ENCODE results near the gene E2F6. TPM values are rescaled to one million over a fixed set of nuclear protein-coding genes. Genes with fewer than 3 reads are reported as not detected.

E2F6 gene
- total and polyA plus RNA-seq, 2 of the 8 experiments (the other 6 are each of a cell fraction or from before 2014, with no cell fraction given): 8.3 to 14.9 TPM

GRCh38 chr2:11396021-11396420 is 69.9 kb downstream of the E2F6 start:
- TF ChIP-seq SAP30 (IDR thresholded peaks at IDR 0.05; ENCODE audit: insufficient read depth, insufficient replicate concordance, low read length) (no peak), JUND (IDR thresholded peaks at IDR 0.05; ENCODE audit: low read length) (no peak)
- H2BK120ac ChIP-seq (replicated peaks; ENCODE audit: low read depth, low read length): no peak overlapping the region
- H3K79me1 ChIP-seq (ENCODE audit: low read depth, low read length): no peaks in the 10 kb centered on the region
- H3K23me2 ChIP-seq (ENCODE audit: low read depth, low read length): no peaks in the 10 kb centered on the region
- H4K20me1 ChIP-seq (replicated peaks in 1 of 2; ENCODE audit: control insufficient read depth in 1 of 2, insufficient read depth in 2 of 2, low read length in 2 of 2): no peaks in the 10 kb centered on the region
- DNase-seq (ENCODE audit: low read depth in 1 of 2, low spot score in 2 of 2) (no peak), FAIRE-seq (no peak)
- no peak overlapping the region for H3K18ac ChIP-seq (ENCODE audit: extremely low read depth, low read length)
- H3K27me3 ChIP-seq (replicated peaks in 1 of 4; ENCODE audit: control insufficient read depth in 3 of 4, extremely low read depth in 1 of 4, insufficient read depth in 3 of 4, low read length in 3 of 4): no peaks in the 10 kb centered on the region
- H4K8ac ChIP-seq (ENCODE audit: extremely low read depth, insufficient read depth, low read length): no peak overlapping the region
- H2BK15ac ChIP-seq (ENCODE audit: low read length): no peak overlapping the region
- peaks cover 0 to 7% (median 4%) of the 10 kb centered on the region in 4 experiments; a peak in 5 of 7 replicates for H3K4me1 ChIP-seq (replicated peaks in 1 of 4; ENCODE audit: control insufficient read depth in 3 of 4, insufficient read depth in 4 of 4, low read length in 3 of 4)
- H3K4me3 ChIP-seq (ENCODE audit: extremely low read depth in 1 of 4, insufficient read depth in 2 of 4, low read depth in 3 of 4, low read length in 4 of 4): no peak overlapping the region
- H4K5ac ChIP-seq (ENCODE audit: insufficient read length, low read depth, low read length): no peak overlapping the region
- H3K4me2 ChIP-seq (ENCODE audit: insufficient read depth in 1 of 2, low read depth in 2 of 2, low read length in 2 of 2): no peak overlapping the region
- H3K4ac ChIP-seq (replicated peaks; ENCODE audit: insufficient read length, low read depth, low read length): no peak overlapping the region
- no peak overlapping the region for H3K9ac ChIP-seq (replicated peaks in 1 of 4; ENCODE audit: extremely low read depth in 1 of 4, low read depth in 3 of 4, low read length in 3 of 4)
- no peak overlapping the region for H2AFZ ChIP-seq (ENCODE audit: low read length)
- H2BK5ac ChIP-seq (ENCODE audit: low read depth, low read length): no peak overlapping the region
- WGBS, 2 experiments (ENCODE audit: extremely low coverage in 1 of 2, insufficient coverage in 1 of 2, insufficient read length in 1 of 2, insufficient replicate concordance in 2 of 2, low coverage in 1 of 2, low lambda C conversion rate in 2 of 2, missing lambda C conversion rate in 1 of 2): 90% methylated on average over 8 of the region's 8 CpGs; no CpG with 5 or more reads in 1 of the 2 experiments
- POLR2A ChIA-PET (ENCODE audit: partially characterized antibody): no interaction called here
- H2BK12ac ChIP-seq (ENCODE audit: low read depth, low read length): no peak overlapping the region
- no peaks in the 10 kb centered on the region for H3K9me3 ChIP-seq (ENCODE audit: insufficient read depth in 2 of 2, low read depth in 1 of 2, low read length in 1 of 2)
- no peak overlapping the region for H3K27ac ChIP-seq (ENCODE audit: low read depth, low read length)
- no peak overlapping the region for H3K23ac ChIP-seq (ENCODE audit: insufficient read length)
- CTCF ChIA-PET (ENCODE audit: partially characterized antibody): interaction anchor here (0.7 to 2.9 kb wide), 7 partner anchors 8 to 163 kb away, joined by 3 to 12 read pairs (median 3); no protein-coding TSS in a partner anchor
- no peak overlapping the region for H3K56ac ChIP-seq (replicated peaks; ENCODE audit: insufficient read length, low read depth, low read length)
- no peaks in the 10 kb centered on the region for H3K79me2 ChIP-seq (ENCODE audit: control insufficient read depth in 1 of 2, insufficient read depth in 2 of 2, low read length in 2 of 2)
- H2BK20ac ChIP-seq (ENCODE audit: low read length): no peak overlapping the region
- H4K91ac ChIP-seq (replicated peaks; ENCODE audit: insufficient read length, low read length): no peak overlapping the region
- no peaks in the 10 kb centered on the region for H3K36me3 ChIP-seq (ENCODE audit: control insufficient read depth in 2 of 4, insufficient read depth in 4 of 4, low read length in 3 of 4)
- H3K14ac ChIP-seq (ENCODE audit: insufficient read length): no peak overlapping the region
- no peak overlapping the region for H2AK5ac ChIP-seq (ENCODE audit: low read depth, low read length)

All from H1 (cell line).